Naive thymus-derived CD8-positive, alpha-beta T cell (primary cell): ENCODE measurements around the gene HSPA6. TPM values are rescaled to one million over a fixed set of nuclear protein-coding genes. Genes with fewer than 3 reads are reported as not detected.
"Not testable (repeated sequence)": the region's sequence is repeated elsewhere in the genome, so short reads cannot be mapped to it uniquely, and the experiment has no call there.

Source experiments
- ATAC-seq, 2 donors: fragments of 150-1000 bp; cut with Tn5 transposase in 1 of 2; sonication (Bioruptor Pico), chemical (Tn5 transposase) in 1 of 2; 1 replicate in 1 of 2; 2 replicates in 1 of 2; pipeline ENCODE4 v1.10.0; 2021; ENCODE audit warnings: mild to moderate bottlenecking in 2 of 2, moderate library complexity in 2 of 2
- POLR2A ChIA-PET: fragments of 350-600 bp; sonication (Branson Sonifier 250); formaldehyde crosslinking; loops from one replicate; lab custom pipeline; 2021; ENCODE audit warnings: antibody characterized with exemption; lab: Charles Lee
- DNase-seq, 10 donors: peaks; one replicate each; pipeline versions ENCODE4 v3.0.0 to v3.0.0-alpha.2; 2020 to 2022
- H3K27ac Mint-ChIP-seq, 10 donors: one replicate each; pipeline ENCODE4 v1.8.0; 2020 to 2022; ENCODE audit warnings: mild to moderate bottlenecking in 10 of 10, mixed read lengths in 10 of 10, moderate library complexity in 4 of 10, inconsistent platforms in 1 of 10
- H3K27me3 Mint-ChIP-seq, 5 donors: one replicate each; pipeline ENCODE4 v1.8.0; 2021 to 2022; ENCODE audit warnings: mixed read lengths in 5 of 5
- H3K36me3 Mint-ChIP-seq, 3 donors: one replicate each; pipeline ENCODE4 v1.8.0; 2020 to 2022; ENCODE audit warnings: mixed read lengths in 3 of 3, mild to moderate bottlenecking in 2 of 3, inconsistent platforms in 1 of 3
- H3K4me1 Mint-ChIP-seq, 4 donors: one replicate each; pipeline ENCODE4 v1.8.0; 2021 to 2022; ENCODE audit warnings: mixed read lengths in 4 of 4
- H3K4me3 Mint-ChIP-seq, 10 donors: one replicate each; pipeline ENCODE4 v1.8.0; 2020 to 2022; ENCODE audit warnings: mild to moderate bottlenecking in 10 of 10, mixed read lengths in 10 of 10, moderate library complexity in 6 of 10, inconsistent platforms in 1 of 10
- H3K9me3 Mint-ChIP-seq, 9 donors: one replicate each; pipeline ENCODE4 v1.8.0; 2020 to 2022; ENCODE audit warnings: mixed read lengths in 9 of 9, mild to moderate bottlenecking in 3 of 9, inconsistent platforms in 1 of 9, moderate library complexity in 1 of 9
- polyA plus RNA-seq, 3 donors: library from polyadenylated mRNA; unstranded; fragments of 300-500 nt; fragmentation: Illumina TruSeq; gene quantifications; one replicate each; pipeline ENCODE4 v1.2.3, GENCODE V29; 2021
- total RNA-seq, 8 experiments: library from RNA in 2 of 8; stranded (reverse) in 2 of 8; gene quantifications; one replicate each; pipeline ENCODE4 v1.2.3 and lab custom pipeline; 2021 to 2026

The HSPA6 gene
- total RNA-seq (1 to 10 TPM; 3.1 to 3.6 TPM), polyA plus RNA-seq (under 1 TPM in 1 of 3 donors, not detected in 2; 0.06 TPM), total RNA-seq (lab: John Stamatoyannopoulos, UW) (0.71 to 36.1 (median 3.7) reads per million in 6 experiments)

GRCh38 chr1:161523817-161524741 is at the start of gene HSPA6:
Gene HSPA6 (plus strand): TSS chr1:161524540. CDS start chr1:161524659, 119 bp downstream.
- not testable (repeated sequence) for H3K27me3 Mint-ChIP-seq, H3K9me3 Mint-ChIP-seq, H3K36me3 Mint-ChIP-seq
- peak; percentile 74 to 76 for ATAC-seq
- H3K4me3 Mint-ChIP-seq = peak within 1 kb of the TSS; percentile 78 to 92 (median 88)
- H3K27ac Mint-ChIP-seq = peak within 1 kb of the TSS; percentile 40 to 99 (median 87)
- POLR2A ChIA-PET = interaction anchor here (0.9 to 1.0 kb wide), 2 partner anchors 8 to 16 kb away, joined by 3 read pairs; no protein-coding TSS in a partner anchor
- DNase-seq = peak; percentile 50 to 88 (median 81)
- H3K4me1 Mint-ChIP-seq = peaks cover 4 to 13% (median 9%) of the 10 kb centered on the region in 4 donors

GRCh38 chr1:161477711-161478110 is 46.6 kb upstream of the HSPA6 start:
- DNase-seq, POLR2A ChIA-PET, H3K36me3 Mint-ChIP-seq, H3K4me3 Mint-ChIP-seq, H3K27ac Mint-ChIP-seq, ATAC-seq: not testable (repeated sequence)
- Mint-ChIP-seq H3K9me3 (peaks cover 0 to 16% (median 0%) of the 10 kb centered on the region in 9 donors), H3K27me3 (peaks cover 27 to 63% (median 37%) of the 10 kb centered on the region in 5 donors), H3K4me1 (peaks cover 0 to 10% (median 7%) of the 10 kb centered on the region in 4 donors)

- H3K9me3 Mint-ChIP-seq = peaks cover 0 to 13% (median 0%) of the 10 kb centered on the region in 9 donors
- POLR2A ChIA-PET = no interaction called here
- no peak for DNase-seq
- H3K27ac Mint-ChIP-seq = no peak overlapping the region
- H3K36me3 Mint-ChIP-seq = peaks cover 0 to 4% (median 2%) of the 10 kb centered on the region in 3 donors
- H3K4me3 Mint-ChIP-seq = no peak overlapping the region
- no peak for ATAC-seq
- no peaks in the 10 kb centered on the region for H3K4me1 Mint-ChIP-seq
- peaks cover 16 to 51% (median 28%) of the 10 kb centered on the region in 5 donors for H3K27me3 Mint-ChIP-seq
These were observed 45.4 kb upstream of the HSPA6 start for GRCh38 chr1:161478985-161479384.

- Mint-ChIP-seq H3K4me3 (no peak overlapping the region), H3K36me3 (peaks cover 0 to 2% (median 0%) of the 10 kb centered on the region in 3 donors), H3K9me3 (peaks cover 0 to 7% (median 0%) of the 10 kb centered on the region in 9 donors), H3K27ac (no peak overlapping the region), H3K4me1 (no peaks in the 10 kb centered on the region), H3K27me3 (peaks cover 10 to 36% (median 18%) of the 10 kb centered on the region in 5 donors)
- DNase-seq (no peak), ATAC-seq (no peak)
- POLR2A ChIA-PET = no interaction called here
These were observed 43.8 kb upstream of the HSPA6 start for GRCh38 chr1:161480381-161481035.

- POLR2A ChIA-PET = no interaction called here
- peaks cover 11 to 28% (median 14%) of the 10 kb centered on the region in 5 donors for H3K27me3 Mint-ChIP-seq
- no peak overlapping the region for H3K27ac Mint-ChIP-seq
- no peak overlapping the region for H3K4me3 Mint-ChIP-seq
- DNase-seq = no peak
- H3K9me3 Mint-ChIP-seq = peaks cover 0 to 1% (median 0%) of the 10 kb centered on the region in 9 donors
- H3K4me1 Mint-ChIP-seq = peaks cover 0 to under 1% (median 0%) of the 10 kb centered on the region in 4 donors
- ATAC-seq = no peak
- no peaks in the 10 kb centered on the region for H3K36me3 Mint-ChIP-seq
These were observed 42.5 kb upstream of the HSPA6 start for GRCh38 chr1:161481624-161482392.

- Mint-ChIP-seq H3K27me3 (peaks cover 8 to 24% (median 11%) of the 10 kb centered on the region in 5 donors), H3K4me3 (no peak overlapping the region), H3K4me1 (peaks cover 0 to 6% (median 4%) of the 10 kb centered on the region in 4 donors), H3K27ac (no peak overlapping the region), H3K9me3 (no peaks in the 10 kb centered on the region), H3K36me3 (no peaks in the 10 kb centered on the region)
- ATAC-seq (no peak), DNase-seq (no peak)
- POLR2A ChIA-PET = no interaction called here
These were observed 41.7 kb upstream of the HSPA6 start for GRCh38 chr1:161482610-161483009.

GRCh38 chr1:161483361-161483760 is 41.0 kb upstream of the HSPA6 start:
- Mint-ChIP-seq H3K36me3 (no peaks in the 10 kb centered on the region), H3K4me3 (no peak overlapping the region), H3K27ac (no peak overlapping the region), H3K9me3 (no peaks in the 10 kb centered on the region), H3K4me1 (peaks cover 0 to 6% (median 4%) of the 10 kb centered on the region in 4 donors), H3K27me3 (peaks cover under 1 to 21% (median 9%) of the 10 kb centered on the region in 5 donors)
- POLR2A ChIA-PET = no interaction called here
- ATAC-seq = no peak
- DNase-seq = no peak

GRCh38 chr1:161484613-161485012 is 39.7 kb upstream of the HSPA6 start:
- no peak for ATAC-seq
- POLR2A ChIA-PET = interaction anchor here (0.6 kb wide), 1 partner anchor 101 kb away, joined by 3 read pairs; no protein-coding TSS in a partner anchor
- Mint-ChIP-seq H3K4me1 (peaks cover 0 to 6% (median 4%) of the 10 kb centered on the region in 4 donors), H3K27ac (no peak overlapping the region), H3K9me3 (no peaks in the 10 kb centered on the region), H3K36me3 (no peaks in the 10 kb centered on the region), H3K27me3 (peaks cover 8 to 24% (median 16%) of the 10 kb centered on the region in 5 donors), H3K4me3 (no peak overlapping the region)
- DNase-seq = no peak

GRCh38 chr1:161486806-161487741 is 37.3 kb upstream of the HSPA6 start:
- H3K27me3 Mint-ChIP-seq = peaks cover 24 to 41% (median 37%) of the 10 kb centered on the region in 5 donors
- H3K36me3 Mint-ChIP-seq = no peaks in the 10 kb centered on the region
- peaks cover 9 to 21% (median 18%) of the 10 kb centered on the region in 4 donors for H3K4me1 Mint-ChIP-seq
- H3K4me3 Mint-ChIP-seq = no peak overlapping the region
- H3K27ac Mint-ChIP-seq = peak overlapping the region in 1 of 10 donors; percentile 15
- no peaks in the 10 kb centered on the region for H3K9me3 Mint-ChIP-seq
- POLR2A ChIA-PET = no interaction called here
- peak; percentile 74 to 82 for ATAC-seq
- peak in 9 of 10 donors; percentile 15 to 76 (median 50) for DNase-seq

GRCh38 chr1:161491472-161491871 is 32.9 kb upstream of the HSPA6 start:
- Mint-ChIP-seq H3K9me3 (no peaks in the 10 kb centered on the region), H3K4me1 (peaks cover 14 to 21% (median 18%) of the 10 kb centered on the region in 4 donors), H3K27ac (no peak overlapping the region), H3K27me3 (peaks cover 39 to 70% (median 56%) of the 10 kb centered on the region in 5 donors), H3K36me3 (no peaks in the 10 kb centered on the region), H3K4me3 (no peak overlapping the region)
- ATAC-seq (peak in 1 of 2 donors; percentile 52), DNase-seq (peak in 1 of 10 donors; percentile 6)
- POLR2A ChIA-PET = no interaction called here

- H3K9me3 Mint-ChIP-seq = no peaks in the 10 kb centered on the region
- peaks cover 9 to 17% (median 14%) of the 10 kb centered on the region in 4 donors for H3K4me1 Mint-ChIP-seq
- H3K27me3 Mint-ChIP-seq = peaks cover 43 to 81% (median 62%) of the 10 kb centered on the region in 5 donors
- H3K27ac Mint-ChIP-seq = peak overlapping the region in 1 of 10 donors; percentile 15
- no peaks in the 10 kb centered on the region for H3K36me3 Mint-ChIP-seq
- DNase-seq (no peak), ATAC-seq (no peak)
- POLR2A ChIA-PET = no interaction called here
- no peak overlapping the region for H3K4me3 Mint-ChIP-seq
These were observed 31.5 kb upstream of the HSPA6 start for GRCh38 chr1:161492827-161493226.
